Mucosa of stomach (tissue), 1 donor: Measurements from ENCODE around the gene DCP1B.

ENCODE experiments used
- H3K27me3 ChIP-seq: one replicate; pipeline ENCODE4 v1.7.0; 2013; ENCODE audit warnings: mild to moderate bottlenecking, low read length; ENCODE audit not compliant: control insufficient read depth, insufficient read depth
- H3K36me3 ChIP-seq: one replicate; pipeline ENCODE4 v1.7.0; 2013; ENCODE audit warnings: low read length; ENCODE audit not compliant: control insufficient read depth, insufficient read depth
- H3K4me1 ChIP-seq: one replicate; pipeline ENCODE4 v1.7.0; 2013; ENCODE audit warnings: mild to moderate bottlenecking, low read length; ENCODE audit not compliant: control insufficient read depth, insufficient read depth
- H3K4me3 ChIP-seq: one replicate; pipeline ENCODE4 v1.7.0; 2013; ENCODE audit warnings: low read length
- H3K9ac ChIP-seq: one replicate; pipeline ENCODE4 v1.7.0; 2013; ENCODE audit warnings: mild to moderate bottlenecking, low read length, moderate library complexity
- H3K9me3 ChIP-seq: one replicate; pipeline ENCODE4 v1.7.0; 2013; ENCODE audit warnings: mild to moderate bottlenecking, low read length, moderate library complexity; ENCODE audit not compliant: control insufficient read depth
- donor health status: Pancreatic carcinoma.

The DCP1B gene

DNA sequence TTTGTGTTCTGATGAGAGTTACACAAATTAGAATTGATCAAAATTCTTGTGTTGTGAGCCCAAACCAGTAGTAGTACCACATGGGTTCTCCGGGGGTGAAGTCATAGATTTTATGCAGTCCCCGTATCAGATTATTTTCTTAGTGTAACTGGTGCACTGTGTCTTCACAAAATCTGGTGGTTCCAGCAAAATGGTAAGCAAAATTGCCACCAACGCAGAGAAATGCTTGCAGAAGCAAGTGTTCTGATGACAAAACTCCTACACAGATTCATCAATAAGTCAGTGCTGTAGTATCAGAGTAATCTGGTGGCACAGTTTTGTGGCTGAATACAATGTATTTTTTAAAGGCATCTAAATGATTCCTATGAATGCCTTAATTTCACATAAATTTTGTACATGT, 84.5 kb downstream of the DCP1B start:
- H3K4me3 ChIP-seq: no peak overlapping the region
- no peak overlapping the region for H3K9ac ChIP-seq
- no peaks in the 10 kb centered on the region for H3K9me3 ChIP-seq
- H3K36me3 ChIP-seq: no peaks in the 10 kb centered on the region
- peaks cover 19% of the 10 kb centered on the region for H3K27me3 ChIP-seq
- H3K4me1 ChIP-seq: no peaks in the 10 kb centered on the region

- no peaks in the 10 kb centered on the region for H3K36me3 ChIP-seq
- H3K9me3 ChIP-seq: no peaks in the 10 kb centered on the region
- H3K9ac ChIP-seq: no peak overlapping the region
- no peak overlapping the region for H3K4me3 ChIP-seq
- H3K4me1 ChIP-seq: no peaks in the 10 kb centered on the region
- peaks cover 19% of the 10 kb centered on the region for H3K27me3 ChIP-seq
These were observed 85.0 kb downstream of the DCP1B start for GRCh38 chr12:1919284-1919683.

GRCh38 chr12:1918884-1919236, 85.4 kb downstream of the DCP1B start:
- H3K4me3 ChIP-seq: no peak overlapping the region
- H3K36me3 ChIP-seq: no peaks in the 10 kb centered on the region
- no peaks in the 10 kb centered on the region for H3K4me1 ChIP-seq
- no peak overlapping the region for H3K9ac ChIP-seq
- H3K9me3 ChIP-seq: no peaks in the 10 kb centered on the region
- peaks cover 19% of the 10 kb centered on the region for H3K27me3 ChIP-seq

- Histone ChIP-seq H3K9ac (no peak within 1 kb of the TSS), H3K4me3 (no peak within 1 kb of the TSS), H3K27me3 (peaks cover 19% of the 10 kb centered on the region)
These were observed 86.0 kb downstream of the DCP1B start, which contains the start of gene CACNA2D4 for GRCh38 chr12:1918081-1918883. Gene CACNA2D4, minus strand, starts transcription at chr12:1918652. Its CDS starts 179 bp downstream, at chr12:1918473.

GRCh38 chr12:1917172-1918070, 86.8 kb downstream of the DCP1B start:
- no peaks in the 10 kb centered on the region for H3K36me3 ChIP-seq
- peaks cover 19% of the 10 kb centered on the region for H3K27me3 ChIP-seq
- H3K9ac ChIP-seq: no peak overlapping the region
- no peaks in the 10 kb centered on the region for H3K9me3 ChIP-seq
- H3K4me1 ChIP-seq: no peaks in the 10 kb centered on the region
- H3K4me3 ChIP-seq: no peak overlapping the region

More at GRCh38 chr12:1918081-1918883, 86.0 kb downstream of the DCP1B start, which contains the start of gene CACNA2D4:
- Histone ChIP-seq H3K36me3 (no peaks in the 10 kb centered on the region), H3K9me3 (no peaks in the 10 kb centered on the region), H3K4me1 (no peaks in the 10 kb centered on the region)

DNA sequence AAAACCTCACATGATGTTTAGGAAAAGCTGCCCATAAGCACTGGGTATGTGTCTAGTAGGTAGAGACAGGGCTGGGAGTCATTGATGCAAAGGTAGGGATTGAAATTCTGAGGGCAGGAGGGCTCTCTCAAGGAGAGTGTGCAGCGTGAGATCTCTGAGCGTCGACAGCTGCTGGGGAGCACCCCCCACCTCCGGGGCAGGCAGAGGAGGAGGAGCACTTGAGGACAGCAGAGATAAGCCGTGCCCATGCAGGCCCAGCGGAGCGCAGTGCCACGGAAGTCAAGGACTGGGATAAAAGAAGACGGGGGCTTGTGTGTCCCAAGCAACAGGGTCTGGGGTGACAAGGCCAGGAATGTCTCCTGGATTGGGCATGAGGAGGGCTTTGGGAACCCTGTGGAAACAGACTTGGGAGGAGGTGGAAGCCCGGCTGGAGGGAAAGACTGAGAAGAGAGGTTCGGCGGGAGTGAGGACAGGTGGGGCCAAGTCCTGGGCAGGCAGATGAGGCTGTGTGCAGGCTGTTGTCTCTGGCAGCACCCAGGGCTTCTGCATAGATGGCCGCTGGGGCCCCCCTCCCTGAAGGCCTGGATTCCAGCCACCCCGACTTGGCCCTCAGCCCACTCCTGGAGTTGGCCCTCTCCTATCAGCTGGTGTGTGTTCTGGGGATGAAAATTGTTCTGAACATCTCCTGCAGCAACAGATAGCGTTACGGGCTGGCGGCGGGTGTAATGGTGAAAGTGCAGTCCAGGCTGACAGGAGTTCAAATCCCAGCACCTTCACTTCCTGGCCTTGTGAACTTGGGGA, 87.7 kb downstream of the DCP1B start:
- H3K9ac ChIP-seq: no peak overlapping the region
- no peak overlapping the region for H3K4me3 ChIP-seq

DNA sequence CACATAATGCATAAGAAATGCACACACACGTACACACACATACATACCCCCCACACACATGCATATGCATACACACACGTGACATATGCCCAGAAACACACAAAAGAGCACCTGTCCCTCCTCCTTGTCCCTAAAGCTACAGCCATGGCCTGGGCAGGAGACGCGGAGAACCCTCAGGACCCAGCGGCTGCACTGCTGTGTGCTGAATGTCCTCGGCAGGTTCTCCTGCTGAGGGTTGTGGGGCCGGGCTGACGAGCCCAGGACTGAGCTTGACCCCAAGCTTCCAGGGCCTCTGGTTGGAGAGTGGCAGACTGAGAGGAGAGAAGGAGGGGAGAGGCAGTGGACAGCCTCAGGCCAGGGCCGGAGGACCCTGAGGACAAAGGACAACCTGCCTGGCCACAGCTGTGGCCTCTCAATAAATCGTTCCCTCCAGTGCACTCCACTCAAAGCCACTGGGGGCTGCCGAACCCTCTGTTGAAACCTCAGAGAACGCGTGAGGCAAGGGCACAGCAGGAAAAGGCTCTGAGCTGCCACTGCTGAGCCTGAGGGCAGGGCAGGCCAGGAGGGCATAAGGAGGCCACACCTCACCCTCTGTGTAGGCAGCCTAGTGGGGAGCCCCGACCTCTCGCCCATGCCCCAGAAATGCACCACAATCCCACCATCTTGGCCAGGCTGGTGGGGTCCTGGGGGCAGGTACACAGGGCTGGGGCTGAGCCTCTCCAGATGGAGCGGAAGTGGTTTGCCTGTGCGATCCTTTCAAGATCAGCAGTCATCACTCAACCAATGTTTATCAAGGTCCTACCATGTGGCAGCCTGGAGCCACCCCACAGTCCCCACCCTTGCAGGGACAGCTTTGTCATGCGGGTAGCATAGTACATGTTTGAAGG, 88.9 kb downstream of the DCP1B start:
- Histone ChIP-seq H3K36me3 (no peaks in the 10 kb centered on the region), H3K27me3 (peaks cover 19% of the 10 kb centered on the region), H3K4me3 (no peak overlapping the region), H3K9ac (no peak overlapping the region), H3K9me3 (no peaks in the 10 kb centered on the region), H3K4me1 (no peaks in the 10 kb centered on the region)

More for the DNA sequence above, 87.7 kb downstream of the DCP1B start:
- Histone ChIP-seq H3K36me3 (no peaks in the 10 kb centered on the region), H3K9me3 (no peaks in the 10 kb centered on the region), H3K27me3 (peaks cover 19% of the 10 kb centered on the region), H3K4me1 (no peaks in the 10 kb centered on the region)

GRCh38 chr12:1914114-1914911, 89.9 kb downstream of the DCP1B start:
- no peaks in the 10 kb centered on the region for H3K36me3 ChIP-seq
- H3K9me3 ChIP-seq: no peaks in the 10 kb centered on the region
- H3K9ac ChIP-seq: no peak overlapping the region
- H3K4me1 ChIP-seq: no peaks in the 10 kb centered on the region
- H3K4me3 ChIP-seq: no peak overlapping the region
- H3K27me3 ChIP-seq: peaks cover 24% of the 10 kb centered on the region

GRCh38 chr12:1913377-1914113, 90.7 kb downstream of the DCP1B start:
- Histone ChIP-seq H3K9ac (no peak overlapping the region), H3K4me3 (no peak overlapping the region), H3K9me3 (no peaks in the 10 kb centered on the region), H3K4me1 (no peaks in the 10 kb centered on the region), H3K27me3 (peaks cover 20% of the 10 kb centered on the region), H3K36me3 (no peaks in the 10 kb centered on the region)
